H1 (cell line): ENCODE data around the gene MAPK11. TPM values are rescaled to one million over a fixed set of nuclear protein-coding genes. Genes with fewer than 3 reads are reported as not detected.

Source experiments
- CTCF ChIA-PET: fragments of 300-600 bp; sonication (Branson Sonifier 250); formaldehyde crosslinking; loops from one replicate; lab custom pipeline; 2021; ENCODE audit not compliant: partially characterized antibody; lab: Charles Lee
- POLR2A ChIA-PET: fragments of 300-600 bp; sonication (Branson Sonifier 250); formaldehyde crosslinking; loops from one replicate; lab custom pipeline; 2021; ENCODE audit warnings: inconsistent platforms; ENCODE audit not compliant: partially characterized antibody; lab: Charles Lee
- DNase-seq, 2 experiments: peaks; one replicate each; pipeline versions ENCODE4 v3.0.0 to v3.0.0-alpha.2; 2010 to 2022; ENCODE audit warnings: low spot score in 2 of 2, low read depth in 1 of 2, mixed read lengths in 1 of 2
- FAIRE-seq: peaks from 2 replicates; lab custom pipeline; 2011; peaks lifted over from hg19 to GRCh38; lab: Jason Lieb, UNC
- H2AFZ ChIP-seq: 2 replicates; pipeline ENCODE4 v1.8.1; 2012; ENCODE audit warnings: low read length, inconsistent platforms
- H2AK5ac ChIP-seq: 2 replicates; pipeline ENCODE4 v1.6.1; 2013; ENCODE audit warnings: low read depth, low read length
- H2BK120ac ChIP-seq: replicated peaks from 2 replicates; pipeline ENCODE3; 2013; ENCODE audit warnings: low read depth, low read length, inconsistent platforms
- H2BK12ac ChIP-seq: 2 replicates; pipeline ENCODE4 v1.6.1; 2013; ENCODE audit warnings: low read depth, low read length
- H2BK15ac ChIP-seq: 2 replicates; pipeline ENCODE4 v1.6.1; 2013; ENCODE audit warnings: low read length
- H2BK20ac ChIP-seq: 2 replicates; pipeline ENCODE4 v1.6.1; 2013; ENCODE audit warnings: low read length
- H2BK5ac ChIP-seq: 2 replicates; pipeline ENCODE4 v1.6.1; 2013; ENCODE audit warnings: low read depth, low read length
- H3K14ac ChIP-seq: 2 replicates; pipeline ENCODE4 v1.6.1; 2013; ENCODE audit warnings: inconsistent platforms; ENCODE audit not compliant: insufficient read length
- H3K18ac ChIP-seq: 2 replicates; pipeline ENCODE4 v1.6.1; 2013; ENCODE audit warnings: low read length; ENCODE audit errors: extremely low read depth
- H3K23ac ChIP-seq: 2 replicates; pipeline ENCODE4 v1.6.1; 2013; ENCODE audit warnings: inconsistent platforms; ENCODE audit not compliant: insufficient read length
- H3K23me2 ChIP-seq: 2 replicates; pipeline ENCODE4 v1.6.1; 2013; ENCODE audit warnings: low read depth, low read length
- H3K27ac ChIP-seq: 2 replicates; pipeline ENCODE4 v1.6.1; 2011; ENCODE audit warnings: low read depth, low read length, inconsistent platforms
- H3K27me3 ChIP-seq, 4 experiments: replicated peaks in 1 of 4; 1 replicate in 1 of 4; 2 replicates in 3 of 4; pipeline versions ENCODE4 v1.6.1 to v1.8.1; 2011 to 2013; ENCODE audit warnings: low read length in 3 of 4, mild to moderate bottlenecking in 3 of 4, inconsistent platforms in 2 of 4, mixed read lengths in 2 of 4, moderate library complexity in 1 of 4; ENCODE audit not compliant: control insufficient read depth in 3 of 4, insufficient read depth in 3 of 4; ENCODE audit errors: extremely low read depth in 1 of 4
- H3K36me3 ChIP-seq, 4 experiments: 2 replicates each; pipeline versions ENCODE4 v1.6.1 to v1.8.1; 2011 to 2013; ENCODE audit warnings: mild to moderate bottlenecking in 4 of 4, low read length in 3 of 4, moderate library complexity in 2 of 4, control low read depth in 1 of 4, inconsistent platforms in 1 of 4; ENCODE audit not compliant: insufficient read depth in 4 of 4, control insufficient read depth in 2 of 4
- H3K4ac ChIP-seq: replicated peaks from 2 replicates; pipeline ENCODE3; 2013; ENCODE audit warnings: low read length, low read depth, mixed read lengths, inconsistent platforms; ENCODE audit not compliant: insufficient read length
- H3K4me1 ChIP-seq, 4 experiments: replicated peaks in 1 of 4; 1 replicate in 1 of 4; 2 replicates in 3 of 4; pipeline versions ENCODE4 v1.6.1 to v1.8.1; 2011 to 2013; ENCODE audit warnings: low read length in 3 of 4, inconsistent platforms in 2 of 4, mixed read lengths in 1 of 4; ENCODE audit not compliant: insufficient read depth in 4 of 4, control insufficient read depth in 3 of 4
- H3K4me2 ChIP-seq, 2 experiments: 2 replicates each; pipeline versions ENCODE4 v1.6.1 to v1.8.1; 2011 to 2013; ENCODE audit warnings: low read depth in 2 of 2, low read length in 2 of 2, control low read depth in 1 of 2, inconsistent platforms in 1 of 2, mild to moderate bottlenecking in 1 of 2; ENCODE audit not compliant: insufficient read depth in 1 of 2
- H3K4me3 ChIP-seq, 4 experiments: fragments of 200-600, 300-600 bp in 1 of 4; sonication (generic), shearing (Covaris generic), sonication (Bioruptor Twin) in 1 of 4; 2 replicates each; pipeline versions ENCODE4 v1.5.1 to v1.8.1; 2011 to 2016; ENCODE audit warnings: low read length in 4 of 4, low read depth in 3 of 4, control low read depth in 2 of 4, inconsistent platforms in 2 of 4, mild to moderate bottlenecking in 2 of 4, mixed read lengths in 1 of 4, moderate library complexity in 1 of 4; ENCODE audit not compliant: insufficient read depth in 2 of 4; ENCODE audit errors: extremely low read depth in 1 of 4
- H3K56ac ChIP-seq: replicated peaks from 2 replicates; pipeline ENCODE3; 2013; ENCODE audit warnings: low read depth, mild to moderate bottlenecking, mixed read lengths, low read length, inconsistent platforms; ENCODE audit not compliant: insufficient read length
- H3K79me1 ChIP-seq: 2 replicates; pipeline ENCODE4 v1.6.1; 2013; ENCODE audit warnings: low read depth, low read length, control low read depth
- H3K79me2 ChIP-seq, 2 experiments: 2 replicates each; pipeline versions ENCODE4 v1.6.1 to v1.8.1; 2012 to 2013; ENCODE audit warnings: low read length in 2 of 2, mild to moderate bottlenecking in 2 of 2, inconsistent platforms in 1 of 2; ENCODE audit not compliant: insufficient read depth in 2 of 2, control insufficient read depth in 1 of 2
- H3K9ac ChIP-seq, 4 experiments: replicated peaks in 1 of 4; 1 replicate in 1 of 4; 2 replicates in 3 of 4; pipeline versions ENCODE4 v1.6.1 to v1.8.1; 2011 to 2013; ENCODE audit warnings: low read depth in 3 of 4, low read length in 3 of 4, control low read depth in 2 of 4, mild to moderate bottlenecking in 2 of 4, moderate library complexity in 2 of 4, inconsistent platforms in 1 of 4; ENCODE audit errors: extremely low read depth in 1 of 4
- H3K9me3 ChIP-seq, 2 experiments: 2 replicates each; pipeline versions ENCODE4 v1.6.1 to v1.8.1; 2012 to 2013; ENCODE audit warnings: mild to moderate bottlenecking in 2 of 2, moderate library complexity in 2 of 2, control low read depth in 1 of 2, inconsistent platforms in 1 of 2, low read depth in 1 of 2, low read length in 1 of 2, mixed read lengths in 1 of 2; ENCODE audit not compliant: insufficient read depth in 2 of 2
- H4K20me1 ChIP-seq, 2 experiments: replicated peaks in 1 of 2; 2 replicates each; pipeline versions ENCODE3 to v1.8.1; 2011 to 2013; ENCODE audit warnings: inconsistent platforms in 2 of 2, low read length in 2 of 2, mild to moderate bottlenecking in 1 of 2; ENCODE audit not compliant: insufficient read depth in 2 of 2, control insufficient read depth in 1 of 2
- H4K5ac ChIP-seq: 2 replicates; pipeline ENCODE4 v1.6.1; 2013; ENCODE audit warnings: low read length, low read depth, mixed read lengths, inconsistent platforms; ENCODE audit not compliant: insufficient read length
- H4K8ac ChIP-seq: 2 replicates; pipeline ENCODE4 v1.8.0; 2013; ENCODE audit warnings: mild to moderate bottlenecking, moderate library complexity, low read length, inconsistent platforms; ENCODE audit not compliant: insufficient read depth; ENCODE audit errors: extremely low read depth
- H4K91ac ChIP-seq: replicated peaks from 2 replicates; pipeline ENCODE3; 2013; ENCODE audit warnings: low read length, mixed read lengths, inconsistent platforms; ENCODE audit not compliant: insufficient read length
- CBX8 ChIP-seq: fragments of 300-800, 300-1000 bp; sonication (generic); IDR thresholded peaks from 2 replicates; pipeline ENCODE4 v1.7.1; 2016; ENCODE audit warnings: low read depth, low read length, borderline replicate concordance
- CHD2 ChIP-seq: IDR thresholded peaks from 2 replicates; pipeline ENCODE4 v1.6.1; 2012; ENCODE audit warnings: low read length, improper control_type of control experiment
- CREB1 ChIP-seq: IDR thresholded peaks from 2 replicates; pipeline ENCODE4 v1.6.1; 2012; ENCODE audit warnings: inconsistent platforms
- NANOG ChIP-seq: IDR thresholded peaks from 2 replicates; pipeline ENCODE4 v1.6.1; 2011; ENCODE audit warnings: low read length, low read depth, mild to moderate bottlenecking, inconsistent platforms; ENCODE audit not compliant: insufficient read depth, poor library complexity, severe bottlenecking
- RXRA ChIP-seq: IDR thresholded peaks from 2 replicates; pipeline ENCODE4 v1.6.1; 2011; ENCODE audit warnings: low read depth, mild to moderate bottlenecking, low read length, moderate library complexity; ENCODE audit not compliant: insufficient read depth
- WGBS, 2 experiments: shearing (Covaris generic) in 1 of 2; methylation state at CpG; one replicate each; pipeline versions ENCODE4 v1.1.6 to v1.1.7; 2013 to 2015; ENCODE audit warnings: low lambda C conversion rate in 2 of 2, mixed read lengths in 2 of 2, inconsistent platforms in 1 of 2, low coverage in 1 of 2, missing lambda C conversion rate in 1 of 2; ENCODE audit not compliant: insufficient replicate concordance in 2 of 2, insufficient coverage in 1 of 2, insufficient read length in 1 of 2; ENCODE audit errors: extremely low coverage in 1 of 2, missing lambda C conversion rate in 1 of 2; 5-methylcytosine and 5-hydroxymethylcytosine counted together
- polyA plus RNA-seq, 7 experiments: library from polyadenylated mRNA; depleted of rRNA in 3 of 7; stranded (reverse) in 5 of 7; unstranded in 2 of 7; fragments of >200 nt in 5 of 7; fragments of 200-250 nt in 2 of 7; gene quantifications; 1 replicate in 5 of 7; 2 replicates in 1 of 7; 4 replicates in 1 of 7; pipeline versions ENCODE4 v1.2.1 to v1.2.3, GENCODE V29; 2011 to 2013; ENCODE audit warnings: missing spikeins in 2 of 7, mixed read lengths in 2 of 7
- total RNA-seq: library from RNA; stranded (reverse); fragmentation: NEBNext Ultra II Directional; extraction: Animal tissue kit (Norgen Biotek cat#: 25700); gene quantifications from 2 replicates; pipeline ENCODE4 v1.2.1, GENCODE V29; 2021

MAPK11 gene
- total and polyA plus RNA-seq, 2 of the 8 experiments (the other 6 are each of a cell fraction or from before 2014, with no cell fraction given), result 0.70 to 1.5 TPM

- H3K18ac ChIP-seq, result no peak overlapping the region
- no peak overlapping the region for H3K4ac ChIP-seq
- no peak overlapping the region for H2BK120ac ChIP-seq
- H3K79me2 ChIP-seq, result peaks cover 0 to 17% of the 10 kb centered on the region in 2 experiments; a peak in 2 of 4 replicates
- no peaks in the 10 kb centered on the region for H3K27me3 ChIP-seq
- no peaks in the 10 kb centered on the region; a peak in 1 of 4 replicates for H3K9me3 ChIP-seq
- no peak overlapping the region for H2BK20ac ChIP-seq
- 94% methylated on average over 29 of the region's 40 CpGs; no CpG with 5 or more reads in 1 of the 2 experiments for WGBS, 2 experiments
- H3K56ac ChIP-seq, result no peak overlapping the region
- POLR2A ChIA-PET, result interaction anchor here (1.3 kb wide), 1 partner anchor 10 kb away, joined by 3 read pairs; no protein-coding TSS in a partner anchor
- H3K23me2 ChIP-seq, result no peaks in the 10 kb centered on the region
- H2BK12ac ChIP-seq, result no peak overlapping the region
- FAIRE-seq, result no peak
- peaks cover 11 to 68% (median 17%) of the 10 kb centered on the region in 4 experiments for H3K36me3 ChIP-seq
- no peak overlapping the region for H3K4me2 ChIP-seq
- no peak for DNase-seq
- H3K23ac ChIP-seq, result no peak overlapping the region
- no peak overlapping the region for H3K4me3 ChIP-seq
- no peak overlapping the region for H2AFZ ChIP-seq
- CTCF ChIA-PET, result interaction anchor here (0.6 kb wide), 1 partner anchor 35 kb away, joined by 5 read pairs; no protein-coding TSS in a partner anchor
- peaks cover 0 to 5% (median 0%) of the 10 kb centered on the region in 4 experiments; a peak in 2 of 7 replicates for H3K4me1 ChIP-seq
- H4K5ac ChIP-seq, result no peak overlapping the region
- H3K9ac ChIP-seq, result no peak overlapping the region
- no peak overlapping the region for H3K14ac ChIP-seq
- H4K20me1 ChIP-seq, result peaks cover 4 to 27% of the 10 kb centered on the region in 2 experiments
- no peak overlapping the region for H4K91ac ChIP-seq
- no peak overlapping the region for H3K27ac ChIP-seq
- H2AK5ac ChIP-seq, result no peak overlapping the region
- H2BK5ac ChIP-seq, result no peak overlapping the region
- peaks cover 11% of the 10 kb centered on the region for H3K79me1 ChIP-seq
- H4K8ac ChIP-seq, result no peak overlapping the region
- H2BK15ac ChIP-seq, result no peak overlapping the region
- TF ChIP-seq CBX8, result no peak
- TF ChIP-seq CREB1, result no peak
- no peak for TF ChIP-seq CHD2
- TF ChIP-seq NANOG, result no peak
- no peak for TF ChIP-seq RXRA
Observed at GRCh38 chr22:50286701-50287318, 16.6 kb upstream of the MAPK11 start.
